Ectodermal cell (in vitro differentiated cells): Measurements from ENCODE around the gene RFTN2.
"Not testable (repeated sequence)": the region's sequence is repeated elsewhere in the genome, so short reads cannot be mapped to it uniquely, and the experiment has no call there.

Experiments used
- H3K27ac ChIP-seq: 2 replicates; pipeline ENCODE4 v1.7.0; 2013; ENCODE audit warnings: mild to moderate bottlenecking, low read depth, low read length; ENCODE audit not compliant: insufficient read depth, poor library complexity, severe bottlenecking
- H3K27me3 ChIP-seq: 2 replicates; pipeline ENCODE4 v1.7.0; 2013; ENCODE audit warnings: mild to moderate bottlenecking, low read length; ENCODE audit not compliant: insufficient read depth, control insufficient read depth, poor library complexity, severe bottlenecking
- H3K36me3 ChIP-seq: one replicate; pipeline ENCODE4 v1.7.0; 2013; ENCODE audit warnings: low read length; ENCODE audit not compliant: control insufficient read depth, insufficient read depth
- H3K4me1 ChIP-seq: one replicate; pipeline ENCODE4 v1.7.0; 2013; ENCODE audit warnings: low read length; ENCODE audit not compliant: control insufficient read depth, insufficient read depth
- H3K4me3 ChIP-seq: 2 replicates; pipeline ENCODE4 v1.7.0; 2013; ENCODE audit warnings: low read depth, low read length, control low read depth; ENCODE audit not compliant: insufficient read depth
- H3K9me3 ChIP-seq: 2 replicates; pipeline ENCODE4 v1.7.0; 2013; ENCODE audit warnings: mild to moderate bottlenecking, low read length, moderate library complexity; ENCODE audit not compliant: control insufficient read depth
- WGBS, 2 experiments: methylation state at CpG; one replicate each; pipeline ENCODE4 v1.1.7; 2013; ENCODE audit warnings: missing lambda C conversion rate in 2 of 2; 5-methylcytosine and 5-hydroxymethylcytosine counted together

RFTN2 gene

DNA sequence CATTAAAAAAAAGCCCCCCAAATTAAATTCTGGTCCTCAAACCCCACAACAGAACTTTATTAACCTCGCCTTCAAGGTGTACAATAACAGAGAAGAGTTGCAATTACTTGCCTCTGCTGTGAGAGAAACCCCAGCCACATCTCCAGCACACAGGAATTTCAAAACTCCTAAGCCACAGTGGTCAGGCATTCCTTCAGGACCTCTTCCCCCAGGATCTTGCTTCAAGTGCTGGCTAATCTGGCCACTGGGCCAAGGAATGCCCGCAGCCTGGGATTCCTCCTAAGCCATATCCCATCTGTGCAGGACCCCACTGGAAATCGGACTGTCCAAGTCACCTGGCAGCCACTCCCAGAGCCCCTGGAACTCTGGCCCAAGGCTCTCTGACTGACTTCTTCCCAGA lies 95.2 kb downstream of the RFTN2 start:
- H3K4me1 ChIP-seq, H3K27ac ChIP-seq, H3K27me3 ChIP-seq, H3K4me3 ChIP-seq, H3K9me3 ChIP-seq, H3K36me3 ChIP-seq: not testable (repeated sequence)
- 94 to 95% methylated on average over 3 of the region's 3 CpGs for WGBS, 2 experiments

DNA sequence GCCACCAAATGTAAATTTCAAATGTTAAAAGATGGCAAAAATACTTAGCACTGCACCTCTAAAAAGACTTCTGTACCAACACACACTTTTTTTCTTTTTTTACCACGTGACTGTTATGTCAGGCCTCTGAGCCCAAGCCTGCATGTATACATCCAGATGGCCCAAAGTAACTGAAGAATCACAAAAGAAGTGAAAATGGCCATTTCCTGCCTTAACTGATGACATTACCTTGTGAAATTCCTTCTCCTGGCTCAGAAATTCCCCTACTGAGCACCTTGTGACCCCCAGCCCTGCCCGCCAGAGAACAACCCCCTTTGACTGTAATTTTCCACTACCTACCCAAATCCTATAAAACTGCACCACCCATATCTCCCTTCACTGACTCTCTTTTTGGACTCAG lies 97.1 kb downstream of the RFTN2 start:
- not testable (repeated sequence) for H3K4me3 ChIP-seq, H3K9me3 ChIP-seq, H3K27me3 ChIP-seq, H3K27ac ChIP-seq, H3K4me1 ChIP-seq, H3K36me3 ChIP-seq
- WGBS, 2 experiments: 68 to 71% methylated on average over 2 of the region's 2 CpGs

DNA sequence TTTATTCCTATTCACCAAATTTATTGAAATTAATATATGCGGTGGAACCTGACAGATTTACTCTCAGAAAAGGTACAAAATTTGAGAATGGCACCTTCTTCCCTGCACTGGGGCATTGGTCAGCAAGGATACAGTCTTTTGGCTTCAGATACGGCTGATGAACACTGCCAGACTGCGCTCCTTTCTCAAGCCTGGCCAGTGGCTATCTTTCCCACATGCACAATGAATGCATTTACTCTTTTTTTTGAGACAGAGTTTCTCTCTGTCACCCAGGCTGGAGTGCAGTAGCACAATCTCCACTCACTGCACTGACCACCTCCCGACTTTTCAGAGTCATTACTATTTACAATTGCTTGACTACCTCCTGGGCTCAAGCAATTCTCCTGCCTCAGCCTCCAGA lies 97.9 kb downstream of the RFTN2 start:
- Histone ChIP-seq H3K4me1 (no peaks in the 10 kb centered on the region), H3K27me3 (no peaks in the 10 kb centered on the region), H3K36me3 (peaks cover 5% of the 10 kb centered on the region), H3K9me3 (no peaks in the 10 kb centered on the region), H3K4me3 (no peak overlapping the region), H3K27ac (no peak overlapping the region)
- 87 to 91% methylated on average over 4 of the region's 4 CpGs for WGBS, 2 experiments

DNA sequence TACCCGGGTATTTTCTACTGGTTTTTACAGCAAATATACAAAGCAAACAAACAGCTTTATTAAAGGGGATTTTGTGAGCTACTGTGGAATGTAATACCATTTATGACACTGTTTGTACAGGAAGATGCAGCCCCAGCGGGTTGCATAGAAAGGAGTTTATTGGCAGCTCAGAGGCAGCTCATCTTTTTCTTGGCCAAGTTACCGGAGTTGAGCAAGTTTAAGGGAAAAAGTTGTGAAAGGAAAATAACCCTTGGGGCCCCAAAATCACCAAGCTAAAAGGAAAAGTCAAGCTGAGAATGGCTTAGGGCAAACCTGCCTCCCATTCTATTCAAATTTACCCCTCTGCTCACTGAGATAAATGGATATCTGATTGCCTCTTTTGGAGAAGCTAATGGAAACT lies 98.8 kb downstream of the RFTN2 start:
- Histone ChIP-seq H3K9me3 (no peaks in the 10 kb centered on the region), H3K4me3 (no peak overlapping the region), H3K27ac (no peak overlapping the region), H3K27me3 (no peaks in the 10 kb centered on the region), H3K36me3 (peaks cover 5% of the 10 kb centered on the region), H3K4me1 (no peaks in the 10 kb centered on the region)
- 81 to 83% methylated on average over 2 to 3 of the region's 3 CpGs for WGBS, 2 experiments

DNA sequence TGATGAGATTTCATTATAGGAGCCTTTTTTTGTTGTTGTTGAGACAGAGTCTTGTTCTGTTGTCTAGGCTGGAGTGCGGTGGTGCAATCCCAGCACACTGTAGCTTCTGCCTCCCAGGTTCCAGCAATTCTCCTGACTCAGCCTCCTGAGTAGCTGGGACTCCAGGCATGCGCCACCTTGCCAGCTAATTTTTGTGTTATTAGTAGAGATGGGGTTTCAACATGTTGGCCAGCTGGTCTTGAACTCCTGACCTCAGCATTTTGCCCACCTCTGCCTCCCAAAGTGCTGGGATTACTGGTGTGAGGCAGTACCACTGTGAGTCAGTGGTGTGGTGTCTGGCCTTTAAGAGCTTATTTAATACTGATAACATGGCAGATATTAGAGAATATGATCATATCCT lies 99.4 kb downstream of the RFTN2 start:
- H3K4me3 ChIP-seq: no peak overlapping the region
- no peaks in the 10 kb centered on the region for H3K27me3 ChIP-seq
- no peaks in the 10 kb centered on the region for H3K9me3 ChIP-seq
- WGBS, 2 experiments: 93 to 98% methylated on average over 2 of the region's 2 CpGs
- H3K36me3 ChIP-seq: peaks cover 5% of the 10 kb centered on the region
- H3K27ac ChIP-seq: no peak overlapping the region
- H3K4me1 ChIP-seq: no peaks in the 10 kb centered on the region

DNA sequence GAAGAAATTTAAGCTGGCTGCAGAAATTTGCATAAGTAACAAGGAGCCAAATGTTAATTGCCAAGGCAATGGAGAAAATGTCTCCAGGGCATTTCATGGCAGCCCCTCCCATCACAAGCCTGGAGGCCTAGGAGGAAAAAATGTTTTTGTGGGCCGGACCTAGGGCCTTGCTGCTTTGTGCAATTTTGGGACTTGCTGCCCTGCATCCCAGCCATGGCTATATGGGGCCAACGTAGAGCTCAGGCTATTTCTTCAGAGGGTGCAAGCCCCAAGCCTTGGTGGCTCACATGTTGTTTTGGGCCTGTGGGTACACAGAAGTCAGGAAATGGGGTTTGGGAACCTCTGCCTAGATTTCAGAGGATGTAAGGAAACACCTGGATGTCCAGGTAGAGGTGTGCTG lies 101.8 kb downstream of the RFTN2 start:
- 90 to 98% methylated on average over 2 of the region's 2 CpGs for WGBS, 2 experiments
- Histone ChIP-seq H3K4me3 (no peak overlapping the region), H3K9me3 (no peaks in the 10 kb centered on the region), H3K27ac (no peak overlapping the region), H3K36me3 (peaks cover 5% of the 10 kb centered on the region), H3K4me1 (no peaks in the 10 kb centered on the region), H3K27me3 (no peaks in the 10 kb centered on the region)

DNA sequence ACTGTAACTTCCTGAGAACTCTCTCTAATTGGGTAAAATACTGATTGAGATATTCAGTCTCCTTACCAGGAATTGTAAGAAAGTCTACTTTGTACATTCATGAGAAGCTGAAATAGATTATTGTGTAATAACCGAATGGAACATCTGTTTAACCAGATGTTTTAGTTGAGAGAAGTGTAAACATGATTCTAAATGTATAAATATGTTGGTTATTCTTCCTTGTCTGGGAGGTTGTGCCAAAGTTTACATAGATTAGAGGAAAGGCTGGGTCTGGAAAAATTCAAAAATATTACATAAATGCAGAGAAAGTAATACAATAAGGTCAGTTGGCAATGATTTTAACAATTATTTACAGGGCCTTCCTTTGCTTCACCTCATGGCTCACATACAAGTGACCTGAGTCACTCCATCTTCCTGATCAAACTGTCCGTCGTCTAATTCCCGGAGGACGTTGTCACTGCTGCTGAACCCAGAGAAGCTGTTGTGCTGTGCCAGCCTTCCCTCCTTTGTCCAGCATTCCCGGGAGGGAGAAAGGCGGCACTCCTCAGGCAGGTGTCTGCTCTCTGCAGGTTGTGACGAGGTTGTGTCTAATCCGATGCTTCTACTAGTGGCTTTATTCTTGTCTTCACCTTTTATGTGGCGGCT lies 103.6 kb downstream of the RFTN2 start:
- 92 to 93% methylated on average over 10 of the region's 10 CpGs for WGBS, 2 experiments
- H3K4me1 ChIP-seq: no peaks in the 10 kb centered on the region
- H3K27ac ChIP-seq: no peak overlapping the region
- peaks cover 5% of the 10 kb centered on the region for H3K36me3 ChIP-seq
- no peaks in the 10 kb centered on the region for H3K27me3 ChIP-seq
- H3K9me3 ChIP-seq: no peaks in the 10 kb centered on the region
- H3K4me3 ChIP-seq: no peak overlapping the region

DNA sequence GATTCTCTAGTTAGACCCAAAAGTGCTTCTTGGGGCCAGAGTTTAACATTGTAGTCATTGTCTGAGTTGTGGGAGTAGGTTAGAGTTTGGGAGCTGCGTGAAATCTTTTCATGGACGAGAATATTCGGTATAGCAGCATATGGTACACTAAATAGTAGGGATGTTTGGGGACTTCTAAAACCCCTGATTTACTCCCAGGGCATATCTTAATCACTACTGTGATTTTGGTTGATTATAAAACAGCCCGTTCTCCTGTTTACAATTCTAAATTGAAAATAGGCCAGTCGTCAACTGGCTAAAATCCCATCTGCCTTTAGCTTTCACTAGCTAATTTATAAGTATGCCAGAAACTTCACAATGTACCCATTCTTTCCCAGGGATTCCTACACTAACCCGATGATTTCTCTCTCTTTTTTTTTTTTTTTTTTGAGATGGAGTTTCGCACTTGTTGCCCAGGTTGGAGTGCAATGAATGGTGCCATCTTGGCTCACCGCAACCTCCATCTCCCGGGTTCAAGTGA lies 115.2 kb downstream of the RFTN2 start:
- Histone ChIP-seq H3K4me1 (no peaks in the 10 kb centered on the region), H3K36me3 (no peaks in the 10 kb centered on the region), H3K4me3 (no peak overlapping the region), H3K9me3 (no peaks in the 10 kb centered on the region), H3K27me3 (no peaks in the 10 kb centered on the region), H3K27ac (no peak overlapping the region)
- 90 to 96% methylated on average over 9 of the region's 9 CpGs for WGBS, 2 experiments

DNA sequence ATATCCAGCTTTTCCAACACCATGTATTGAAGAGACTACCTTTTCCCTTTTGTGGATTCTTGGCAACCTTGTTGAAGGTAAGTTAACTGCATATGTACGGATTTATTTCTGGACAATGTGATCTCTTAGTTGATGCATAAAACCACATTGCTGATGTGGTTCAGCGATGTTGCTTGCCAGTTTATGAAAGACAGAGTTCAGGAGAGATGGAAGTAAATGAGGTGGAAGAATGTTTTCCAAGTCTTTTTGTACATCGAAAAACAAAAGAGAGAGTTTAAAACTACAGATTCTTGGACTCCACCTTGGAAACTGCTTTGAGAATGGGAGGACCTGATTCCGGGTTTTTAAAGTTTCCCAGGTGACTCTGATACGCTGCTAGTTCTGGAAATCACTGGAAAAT lies 115.7 kb downstream of the RFTN2 start:
- no peaks in the 10 kb centered on the region for H3K4me1 ChIP-seq
- WGBS, 2 experiments: 95 to 97% methylated on average over 5 of the region's 5 CpGs
- H3K9me3 ChIP-seq: no peaks in the 10 kb centered on the region
- no peaks in the 10 kb centered on the region for H3K27me3 ChIP-seq
- H3K27ac ChIP-seq: no peak overlapping the region
- H3K36me3 ChIP-seq: no peaks in the 10 kb centered on the region
- no peak overlapping the region for H3K4me3 ChIP-seq

DNA sequence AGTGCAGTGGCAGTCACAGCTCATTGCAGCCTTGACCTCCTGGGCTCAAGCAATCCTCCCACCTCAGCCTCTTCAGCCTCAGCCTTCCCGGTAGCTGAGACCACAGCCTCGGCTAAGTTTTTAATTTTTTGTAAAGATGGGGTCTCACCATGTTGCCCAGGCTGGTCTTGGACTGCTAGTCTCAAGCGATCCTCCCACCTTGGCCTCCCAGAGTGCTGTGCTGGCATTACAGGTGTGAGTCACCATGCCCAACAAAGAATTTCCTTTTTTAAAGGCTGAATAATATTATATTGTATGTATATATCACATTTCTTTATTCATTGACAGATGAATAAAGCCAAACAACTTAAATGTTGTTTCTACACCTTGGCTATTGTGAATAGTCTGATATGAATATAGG lies 117.0 kb downstream of the RFTN2 start:
- no peaks in the 10 kb centered on the region for H3K36me3 ChIP-seq
- H3K4me1 ChIP-seq: no peaks in the 10 kb centered on the region
- 88 to 89% methylated on average over 3 of the region's 3 CpGs for WGBS, 2 experiments
- H3K27me3 ChIP-seq: no peaks in the 10 kb centered on the region
- no peak overlapping the region for H3K27ac ChIP-seq
- H3K9me3 ChIP-seq: no peaks in the 10 kb centered on the region
- H3K4me3 ChIP-seq: no peak overlapping the region

DNA sequence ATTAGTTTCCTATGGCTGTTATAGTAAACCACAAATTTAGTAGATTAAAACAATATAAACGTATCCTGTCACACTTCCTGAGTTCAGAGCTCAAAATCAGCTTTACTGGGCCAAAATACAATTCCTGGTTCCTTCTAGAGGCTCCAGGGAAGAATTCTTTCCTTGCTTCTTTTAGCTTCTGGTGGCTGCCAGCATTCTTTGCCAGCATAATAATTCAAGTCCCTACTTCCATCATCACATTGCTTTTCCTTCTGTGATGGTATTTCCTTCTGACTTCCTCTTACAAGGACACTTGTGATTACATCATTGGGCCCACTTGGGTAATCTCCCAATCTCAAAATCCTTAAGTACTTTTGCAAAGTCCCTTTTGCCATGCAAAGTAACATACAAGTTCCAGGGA lies 118.9 kb downstream of the RFTN2 start:
- Histone ChIP-seq H3K27me3 (no peaks in the 10 kb centered on the region), H3K4me1 (no peaks in the 10 kb centered on the region), H3K9me3 (no peaks in the 10 kb centered on the region), H3K27ac (no peak overlapping the region), H3K4me3 (no peak overlapping the region), H3K36me3 (no peaks in the 10 kb centered on the region)
- 77 to 100% methylated on average over 1 of the region's 1 CpG for WGBS, 2 experiments
